ENCODE data around the gene KIF16B.

The KIF16B gene

GRCh38 chr20:16562259-16562658, 11.0 kb downstream of the KIF16B start:
- no peaks in the 10 kb centered on the region for H3K27me3 ChIP-seq (ENCODE audit: low read depth, low read length)
- 0 out of 2 replicates have a peak, but pooled peaks cover 3% of the 10 kb centered on the region for H4K20me1 ChIP-seq (ENCODE audit: insufficient read depth, low read length)
- no peak overlapping the region for H2AFZ ChIP-seq (ENCODE audit: low read depth, low read length)
- H3K4me1 ChIP-seq (ENCODE audit: low read length) = peaks cover 5% of the 10 kb centered on the region; the same call in 1 of the 2 replicates
- no peak overlapping the region for H3K27ac ChIP-seq (ENCODE audit: low read length)
- H3K79me2 ChIP-seq (ENCODE audit: low read length) = peaks cover 21% of the 10 kb centered on the region; the same call in 1 of the 2 replicates
- no peaks in the 10 kb centered on the region for H3K36me3 ChIP-seq (replicated peaks; ENCODE audit: low read depth, low read length)
- no peak overlapping the region for H3K4me3 ChIP-seq (ENCODE audit: low read length)
- no peaks in the 10 kb centered on the region for H3K9me3 ChIP-seq (ENCODE audit: insufficient read depth, low read length)
- TF ChIP-seq CTCF (IDR thresholded peaks at IDR 0.05; ENCODE audit: low read depth, low read length) = no peak
- no peak for TF ChIP-seq EZH2phosphoT487 (IDR thresholded peaks at IDR 0.05; ENCODE audit: low read depth)
- no peak overlapping the region for H3K4me2 ChIP-seq (ENCODE audit: low read length)
- H3K9ac ChIP-seq (ENCODE audit: low read length) = no peak overlapping the region

- no peaks in the 10 kb centered on the region for H3K36me3 ChIP-seq (replicated peaks; ENCODE audit: low read depth, low read length)
- no peak overlapping the region for H3K27ac ChIP-seq (ENCODE audit: low read length)
- H3K4me3 ChIP-seq (ENCODE audit: low read length) = no peak overlapping the region
- no peak overlapping the region for H3K4me2 ChIP-seq (ENCODE audit: low read length)
- H3K9me3 ChIP-seq (ENCODE audit: insufficient read depth, low read length) = no peaks in the 10 kb centered on the region
- no peak overlapping the region for H2AFZ ChIP-seq (ENCODE audit: low read depth, low read length)
- no peak overlapping the region for H3K9ac ChIP-seq (ENCODE audit: low read length)
- H3K27me3 ChIP-seq (ENCODE audit: low read depth, low read length) = no peaks in the 10 kb centered on the region
- no peak for TF ChIP-seq CTCF (IDR thresholded peaks at IDR 0.05; ENCODE audit: low read depth, low read length)
- no peak for TF ChIP-seq EZH2phosphoT487 (IDR thresholded peaks at IDR 0.05; ENCODE audit: low read depth)
- H4K20me1 ChIP-seq (ENCODE audit: insufficient read depth, low read length) = 0 out of 2 replicates have a peak, but pooled peaks cover 3% of the 10 kb centered on the region
- H3K4me1 ChIP-seq (ENCODE audit: low read length) = peaks cover 10% of the 10 kb centered on the region
- H3K79me2 ChIP-seq (ENCODE audit: low read length) = peaks cover 21% of the 10 kb centered on the region; the same call in 1 of the 2 replicates
Measured at GRCh38 chr20:16560661-16561060, 12.6 kb downstream of the KIF16B start.

GRCh38 chr20:16560216-16560615, 13.0 kb downstream of the KIF16B start:
- H3K4me3 ChIP-seq (ENCODE audit: low read length) = no peak overlapping the region
- peaks cover 21% of the 10 kb centered on the region; the same call in 1 of the 2 replicates for H3K79me2 ChIP-seq (ENCODE audit: low read length)
- H3K4me1 ChIP-seq (ENCODE audit: low read length) = peaks cover 8% of the 10 kb centered on the region
- no peaks in the 10 kb centered on the region for H3K9me3 ChIP-seq (ENCODE audit: insufficient read depth, low read length)
- H3K36me3 ChIP-seq (replicated peaks; ENCODE audit: low read depth, low read length) = no peaks in the 10 kb centered on the region
- H3K9ac ChIP-seq (ENCODE audit: low read length) = no peak overlapping the region
- H3K27me3 ChIP-seq (ENCODE audit: low read depth, low read length) = no peaks in the 10 kb centered on the region
- H3K27ac ChIP-seq (ENCODE audit: low read length) = no peak overlapping the region
- no peak overlapping the region for H2AFZ ChIP-seq (ENCODE audit: low read depth, low read length)
- H4K20me1 ChIP-seq (ENCODE audit: insufficient read depth, low read length) = 0 out of 2 replicates have a peak, but pooled peaks cover 3% of the 10 kb centered on the region
- TF ChIP-seq CTCF (IDR thresholded peaks at IDR 0.05; ENCODE audit: low read depth, low read length) = no peak
- TF ChIP-seq EZH2phosphoT487 (IDR thresholded peaks at IDR 0.05; ENCODE audit: low read depth) = no peak
- no peak overlapping the region for H3K4me2 ChIP-seq (ENCODE audit: low read length)

GRCh38 chr20:16556301-16556700, 16.9 kb downstream of the KIF16B start:
- H2AFZ ChIP-seq (ENCODE audit: low read depth, low read length) = no peak overlapping the region
- H3K27ac ChIP-seq (ENCODE audit: low read length) = no peak overlapping the region
- H3K4me1 ChIP-seq (ENCODE audit: low read length) = peaks cover 22% of the 10 kb centered on the region
- H4K20me1 ChIP-seq (ENCODE audit: insufficient read depth, low read length) = 0 out of 2 replicates have a peak, but pooled peaks cover 3% of the 10 kb centered on the region
- TF ChIP-seq CTCF (IDR thresholded peaks at IDR 0.05; ENCODE audit: low read depth, low read length) (no peak), EZH2phosphoT487 (IDR thresholded peaks at IDR 0.05; ENCODE audit: low read depth) (no peak)
- H3K9ac ChIP-seq (ENCODE audit: low read length) = no peak overlapping the region
- H3K79me2 ChIP-seq (ENCODE audit: low read length) = peaks cover 25% of the 10 kb centered on the region
- no peak overlapping the region for H3K4me3 ChIP-seq (ENCODE audit: low read length)
- H3K4me2 ChIP-seq (ENCODE audit: low read length) = no peak overlapping the region
- H3K36me3 ChIP-seq (replicated peaks; ENCODE audit: low read depth, low read length) = peaks cover 17% of the 10 kb centered on the region
- no peaks in the 10 kb centered on the region for H3K27me3 ChIP-seq (ENCODE audit: low read depth, low read length)
- H3K9me3 ChIP-seq (ENCODE audit: insufficient read depth, low read length) = 0 out of 2 replicates have a peak, but pooled peaks cover 9% of the 10 kb centered on the region
